Measurements from ENCODE around the gene SIL1. TPM values are rescaled to one million over a fixed set of nuclear protein-coding genes. Genes with fewer than 3 reads are reported as not detected.
A peak's percentile ranks its signal among the peaks of the same experiment; 100 is the strongest.
"Not testable (repeated sequence)": the region's sequence is repeated elsewhere in the genome, so short reads cannot be mapped to it uniquely, and the experiment has no call there.

Gene SIL1
- total RNA-seq, 2 donors from 2014 or later: 32.5 to 37.3 TPM

DNA sequence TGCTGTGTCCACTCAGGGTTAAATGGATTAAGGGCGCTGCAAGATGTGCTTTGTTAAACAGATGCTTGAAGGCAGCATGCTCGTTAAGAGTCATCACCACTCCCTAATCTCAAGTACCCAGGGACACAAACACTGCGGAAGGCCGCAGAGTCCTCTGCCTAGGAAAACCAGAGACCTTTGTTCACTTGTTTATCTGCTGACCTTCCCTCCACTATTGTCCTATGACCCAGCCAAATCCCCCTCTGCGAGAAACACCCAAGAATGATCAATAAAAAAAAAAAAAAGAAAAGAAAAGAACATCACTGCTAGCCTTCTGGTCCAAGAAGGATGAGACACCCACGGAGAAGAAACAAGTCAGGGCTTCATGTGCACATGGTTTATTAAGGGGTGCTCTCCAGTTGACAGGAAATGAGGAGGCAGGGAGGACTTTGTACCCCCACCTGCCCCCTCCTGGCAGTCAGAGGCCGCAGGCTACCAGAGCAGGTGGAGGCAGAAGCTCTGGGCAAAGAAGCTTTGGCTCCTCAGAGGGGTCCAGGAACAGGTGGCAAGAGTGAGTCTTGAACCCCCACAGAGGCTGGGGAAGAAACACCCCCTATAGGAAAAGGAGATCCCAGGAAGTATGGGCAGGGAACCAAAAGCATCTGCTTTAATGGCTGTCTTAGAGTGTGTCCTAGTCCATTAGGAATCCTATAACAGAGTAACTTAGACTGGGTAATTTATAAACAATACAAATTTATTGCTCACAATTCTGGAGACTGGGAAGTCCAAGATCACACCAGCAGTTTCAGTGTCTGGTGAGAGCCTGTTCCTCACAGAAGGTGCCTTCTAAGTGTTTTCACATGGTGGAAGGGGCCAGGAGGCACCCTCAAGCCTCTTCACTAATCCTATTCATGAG is 140.9 kb downstream of the SIL1 start:
- not testable (repeated sequence) for H3K27ac Mint-ChIP-seq; DNase-seq; H3K4me1 Mint-ChIP-seq (ENCODE audit: low read depth); H3K9me3 Mint-ChIP-seq; H3K4me3 Mint-ChIP-seq; H3K27me3 Mint-ChIP-seq (ENCODE audit: low read depth); ATAC-seq (replicated peaks in 1 of 2); H3K36me3 Mint-ChIP-seq (ENCODE audit: insufficient read depth in 2 of 2)

- Mint-ChIP-seq H3K27me3 (ENCODE audit: low read depth) (no peaks in the 10 kb centered on the region), H3K9me3 (no peaks in the 10 kb centered on the region), H3K4me3 (no peak overlapping the region), H3K4me1 (ENCODE audit: low read depth) (no peaks in the 10 kb centered on the region), H3K36me3 (ENCODE audit: insufficient read depth in 2 of 2) (no peaks in the 10 kb centered on the region), H3K27ac (no peak overlapping the region)
- ATAC-seq (replicated peaks in 1 of 2) (no peak), DNase-seq (no peak)
These were observed 145.2 kb downstream of the SIL1 start for GRCh38 chr5:139052975-139053374.

DNA sequence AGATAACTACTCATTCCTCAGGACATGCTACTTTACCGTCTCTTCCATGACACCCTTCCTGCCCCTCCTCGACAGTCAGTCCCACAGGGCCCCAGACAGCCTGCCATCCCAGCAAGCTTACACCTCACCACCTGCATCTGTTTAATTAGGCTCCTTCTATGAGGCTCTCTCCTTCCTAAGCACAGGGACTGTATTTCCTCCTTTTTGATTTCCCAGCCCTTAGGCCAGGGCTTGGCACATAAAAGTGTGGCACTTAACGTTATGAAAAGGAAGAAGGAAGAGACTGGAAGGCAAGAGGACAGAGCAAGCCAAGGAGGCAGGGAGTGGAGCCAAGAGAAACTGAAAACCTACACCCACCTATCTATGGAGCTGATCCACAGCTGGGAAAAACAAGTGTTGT is 146.8 kb downstream of the SIL1 start:
- no peaks in the 10 kb centered on the region for H3K27me3 Mint-ChIP-seq (ENCODE audit: low read depth)
- H3K4me1 Mint-ChIP-seq (ENCODE audit: low read depth): no peaks in the 10 kb centered on the region
- no peaks in the 10 kb centered on the region for H3K9me3 Mint-ChIP-seq
- no peaks in the 10 kb centered on the region for H3K36me3 Mint-ChIP-seq (ENCODE audit: insufficient read depth in 2 of 2)
- no peak for DNase-seq
- H3K4me3 Mint-ChIP-seq: no peak overlapping the region
- H3K27ac Mint-ChIP-seq: no peak overlapping the region
- no peak for ATAC-seq (replicated peaks in 1 of 2)

DNA sequence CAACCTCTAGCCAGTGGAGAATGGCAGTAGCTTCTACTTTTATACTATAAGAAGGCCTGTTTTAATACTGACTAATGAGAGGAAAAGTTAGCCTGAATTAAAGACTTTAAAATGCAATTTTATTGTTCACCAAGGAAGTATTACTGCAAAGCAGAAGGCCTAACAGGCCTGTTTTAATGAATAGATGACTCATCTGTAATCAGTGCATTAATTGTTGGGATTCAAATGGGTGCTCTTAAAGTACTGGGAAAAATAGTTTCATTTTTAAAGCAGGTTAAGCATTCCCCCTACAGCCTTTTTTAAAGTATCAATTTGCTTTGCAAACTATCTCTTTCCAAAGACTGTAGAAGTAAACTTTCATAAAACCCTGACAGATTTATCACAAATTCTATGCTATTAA is 147.7 kb downstream of the SIL1 start:
- no peaks in the 10 kb centered on the region for H3K27me3 Mint-ChIP-seq (ENCODE audit: low read depth)
- H3K9me3 Mint-ChIP-seq: no peaks in the 10 kb centered on the region
- no peak overlapping the region for H3K27ac Mint-ChIP-seq
- H3K36me3 Mint-ChIP-seq (ENCODE audit: insufficient read depth in 2 of 2): no peaks in the 10 kb centered on the region
- H3K4me3 Mint-ChIP-seq: no peak overlapping the region
- ATAC-seq (replicated peaks in 1 of 2): no peak
- no peaks in the 10 kb centered on the region for H3K4me1 Mint-ChIP-seq (ENCODE audit: low read depth)
- no peak for DNase-seq

DNA sequence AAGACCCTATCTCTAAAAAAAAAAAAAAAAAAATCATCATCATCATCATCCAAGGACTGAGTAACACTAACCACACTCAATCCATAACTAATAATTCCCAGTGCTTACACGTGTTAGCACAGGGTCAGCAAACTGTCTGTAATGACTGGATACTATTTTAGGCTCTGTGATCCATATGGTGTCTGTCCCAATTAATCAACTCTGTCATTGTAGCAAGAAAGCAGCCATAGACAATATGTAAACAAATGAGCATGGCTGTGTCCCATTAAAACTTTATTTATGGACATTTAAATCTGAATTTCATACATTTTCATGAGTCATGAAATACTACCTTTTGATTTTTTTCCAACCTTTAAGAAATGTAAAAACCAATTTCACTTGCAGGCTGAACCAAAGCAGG is 148.4 kb downstream of the SIL1 start:
- H3K4me3 Mint-ChIP-seq: no peak overlapping the region
- no peaks in the 10 kb centered on the region for H3K27me3 Mint-ChIP-seq (ENCODE audit: low read depth)
- ATAC-seq (replicated peaks in 1 of 2) (no peak), DNase-seq (no peak)
- no peak overlapping the region for H3K27ac Mint-ChIP-seq
- H3K4me1 Mint-ChIP-seq (ENCODE audit: low read depth): no peaks in the 10 kb centered on the region
- no peaks in the 10 kb centered on the region for H3K36me3 Mint-ChIP-seq (ENCODE audit: insufficient read depth in 2 of 2)
- no peaks in the 10 kb centered on the region for H3K9me3 Mint-ChIP-seq

GRCh38 chr5:139046551-139046950 is 151.6 kb downstream of the SIL1 start:
- no peak overlapping the region for H3K27ac Mint-ChIP-seq
- no peaks in the 10 kb centered on the region for H3K36me3 Mint-ChIP-seq (ENCODE audit: insufficient read depth in 2 of 2)
- DNase-seq (no peak), ATAC-seq (replicated peaks in 1 of 2) (no peak)
- no peaks in the 10 kb centered on the region for H3K9me3 Mint-ChIP-seq
- no peaks in the 10 kb centered on the region for H3K4me1 Mint-ChIP-seq (ENCODE audit: low read depth)
- H3K27me3 Mint-ChIP-seq (ENCODE audit: low read depth): no peaks in the 10 kb centered on the region
- no peak overlapping the region for H3K4me3 Mint-ChIP-seq

GRCh38 chr5:139043157-139043905 is 154.8 kb downstream of the SIL1 start:
- DNase-seq: no peak
- H3K27me3 Mint-ChIP-seq (ENCODE audit: low read depth): no peaks in the 10 kb centered on the region
- H3K4me3 Mint-ChIP-seq: no peak overlapping the region
- no peaks in the 10 kb centered on the region for H3K9me3 Mint-ChIP-seq
- H3K27ac Mint-ChIP-seq: no peak overlapping the region
- no peak for ATAC-seq (replicated peaks in 1 of 2)
- H3K4me1 Mint-ChIP-seq (ENCODE audit: low read depth): no peaks in the 10 kb centered on the region
- H3K36me3 Mint-ChIP-seq (ENCODE audit: insufficient read depth in 2 of 2): peaks cover 2 to 3% of the 10 kb centered on the region in 2 donors

- Mint-ChIP-seq H3K4me3 (no peak overlapping the region), H3K4me1 (ENCODE audit: low read depth) (no peaks in the 10 kb centered on the region), H3K27ac (no peak overlapping the region), H3K9me3 (peaks cover 3 to 9% of the 10 kb centered on the region in 2 donors), H3K27me3 (ENCODE audit: low read depth) (no peaks in the 10 kb centered on the region), H3K36me3 (ENCODE audit: insufficient read depth in 2 of 2) (peaks cover 10 to 17% of the 10 kb centered on the region in 2 donors)
- ATAC-seq (replicated peaks in 1 of 2) (no peak), DNase-seq (no peak)
These were observed 158.1 kb downstream of the SIL1 start for GRCh38 chr5:139040081-139040480.

- DNase-seq (no peak), ATAC-seq (replicated peaks in 1 of 2) (no peak)
- H3K27ac Mint-ChIP-seq: no peak overlapping the region
- H3K9me3 Mint-ChIP-seq: peaks cover 4 to 9% of the 10 kb centered on the region in 2 donors
- H3K4me1 Mint-ChIP-seq (ENCODE audit: low read depth): no peaks in the 10 kb centered on the region
- H3K4me3 Mint-ChIP-seq: no peak overlapping the region
- H3K27me3 Mint-ChIP-seq (ENCODE audit: low read depth): no peaks in the 10 kb centered on the region
- peaks cover 10 to 17% of the 10 kb centered on the region in 2 donors for H3K36me3 Mint-ChIP-seq (ENCODE audit: insufficient read depth in 2 of 2)
These were observed 159.4 kb downstream of the SIL1 start for GRCh38 chr5:139038613-139039305.

DNA sequence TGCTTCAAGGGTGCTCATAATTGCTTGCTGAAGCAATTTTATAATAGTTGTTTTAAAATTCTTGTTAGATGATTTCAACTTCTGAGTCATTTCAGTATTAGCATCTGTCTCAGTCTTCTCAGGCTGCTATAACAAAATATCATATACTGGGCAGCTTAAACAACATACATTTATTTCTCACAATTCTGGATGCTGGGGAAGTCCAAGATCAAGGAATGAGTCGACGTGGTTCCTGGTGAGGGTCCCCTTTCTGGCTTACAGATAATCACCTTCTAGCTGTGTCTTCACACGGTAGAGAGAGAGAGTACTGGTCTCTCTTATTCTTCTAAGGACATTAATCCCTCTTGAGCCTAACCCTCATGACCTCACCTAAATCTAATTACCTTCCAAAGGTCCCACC is 160.4 kb downstream of the SIL1 start:
- ATAC-seq (replicated peaks in 1 of 2) (peak; percentile 22 to 30), DNase-seq (no peak)
- H3K36me3 Mint-ChIP-seq (ENCODE audit: insufficient read depth in 2 of 2): peaks cover 11 to 17% of the 10 kb centered on the region in 2 donors
- H3K27ac Mint-ChIP-seq: peak overlapping the region; percentile 45
- no peaks in the 10 kb centered on the region for H3K4me1 Mint-ChIP-seq (ENCODE audit: low read depth)
- H3K27me3 Mint-ChIP-seq (ENCODE audit: low read depth): no peaks in the 10 kb centered on the region
- no peak overlapping the region for H3K4me3 Mint-ChIP-seq
- peaks cover 4 to 13% of the 10 kb centered on the region in 2 donors for H3K9me3 Mint-ChIP-seq

DNA sequence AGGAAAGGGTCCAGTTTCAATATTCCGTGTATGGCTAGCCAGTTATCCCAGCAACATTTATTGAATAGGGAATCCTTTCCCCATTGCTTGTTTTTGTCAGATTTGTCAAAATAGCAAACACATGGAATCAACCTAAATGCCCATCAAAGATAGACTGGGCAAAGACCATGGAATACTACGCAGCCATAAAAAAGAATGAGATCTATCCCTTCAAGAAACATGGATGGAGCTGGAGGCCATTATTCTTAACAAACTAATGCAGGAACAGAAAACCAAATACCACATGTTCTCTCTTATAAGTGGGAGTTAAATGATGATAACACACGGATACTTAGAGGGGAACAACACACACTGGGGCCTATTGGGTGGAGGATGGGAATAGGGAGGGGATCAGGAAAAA is 161.8 kb downstream of the SIL1 start:
- Mint-ChIP-seq H3K36me3 (ENCODE audit: insufficient read depth in 2 of 2) (peaks cover 11 to 17% of the 10 kb centered on the region in 2 donors), H3K9me3 (peaks cover 4 to 13% of the 10 kb centered on the region in 2 donors)
- not testable (repeated sequence) for H3K27me3 Mint-ChIP-seq (ENCODE audit: low read depth); H3K4me3 Mint-ChIP-seq; DNase-seq; H3K27ac Mint-ChIP-seq; ATAC-seq (replicated peaks in 1 of 2); H3K4me1 Mint-ChIP-seq (ENCODE audit: low read depth)

DNA sequence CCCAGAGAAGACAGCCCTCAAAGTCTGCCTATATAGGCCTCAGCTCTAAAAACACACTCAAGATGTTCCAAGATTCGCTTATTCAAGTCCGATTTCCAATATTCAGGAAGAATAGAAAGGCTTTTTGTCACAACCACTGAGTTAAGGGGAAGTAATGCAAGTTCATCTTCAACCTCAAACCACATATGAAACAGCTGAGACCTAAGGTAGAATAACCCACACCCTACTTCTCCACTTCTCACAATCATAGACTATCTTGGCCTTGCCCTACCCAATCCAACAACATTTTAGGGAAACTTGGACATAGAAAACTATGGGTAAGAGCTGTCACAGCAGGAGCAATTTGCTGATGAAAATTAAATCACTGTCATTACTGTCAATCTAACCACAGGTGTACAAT is 171.0 kb downstream of the SIL1 start:
- H3K4me1 Mint-ChIP-seq (ENCODE audit: low read depth): peaks cover 23% of the 10 kb centered on the region
- no peak for DNase-seq
- H3K4me3 Mint-ChIP-seq: no peak overlapping the region
- H3K27ac Mint-ChIP-seq: no peak overlapping the region
- H3K9me3 Mint-ChIP-seq: no peaks in the 10 kb centered on the region
- no peaks in the 10 kb centered on the region for H3K27me3 Mint-ChIP-seq (ENCODE audit: low read depth)
- no peaks in the 10 kb centered on the region for H3K36me3 Mint-ChIP-seq (ENCODE audit: insufficient read depth in 2 of 2)
- no peak for ATAC-seq (replicated peaks in 1 of 2)

GRCh38 chr5:139025651-139026050 is 172.5 kb downstream of the SIL1 start:
- Mint-ChIP-seq H3K9me3 (no peaks in the 10 kb centered on the region), H3K4me3 (no peak overlapping the region), H3K27me3 (ENCODE audit: low read depth) (no peaks in the 10 kb centered on the region), H3K27ac (no peak overlapping the region), H3K36me3 (ENCODE audit: insufficient read depth in 2 of 2) (no peaks in the 10 kb centered on the region), H3K4me1 (ENCODE audit: low read depth) (peaks cover 23% of the 10 kb centered on the region)
- no peak for ATAC-seq (replicated peaks in 1 of 2)
- no peak for DNase-seq
